Medulla oblongata (tissue), 1 donor: ENCODE data around the gene ACTRT2.
A peak's percentile ranks its signal among the peaks of the same experiment; 100 is the strongest.

Source experiments
- DNase-seq: peaks from one replicate; pipeline ENCODE4 v3.0.0-alpha.2; 2015; ENCODE audit errors: extremely low spot score

ACTRT2 gene

GRCh38 chr1:3067671-3068563, 46.6 kb downstream of the ACTRT2 start:
- DNase-seq: no peak

DNA sequence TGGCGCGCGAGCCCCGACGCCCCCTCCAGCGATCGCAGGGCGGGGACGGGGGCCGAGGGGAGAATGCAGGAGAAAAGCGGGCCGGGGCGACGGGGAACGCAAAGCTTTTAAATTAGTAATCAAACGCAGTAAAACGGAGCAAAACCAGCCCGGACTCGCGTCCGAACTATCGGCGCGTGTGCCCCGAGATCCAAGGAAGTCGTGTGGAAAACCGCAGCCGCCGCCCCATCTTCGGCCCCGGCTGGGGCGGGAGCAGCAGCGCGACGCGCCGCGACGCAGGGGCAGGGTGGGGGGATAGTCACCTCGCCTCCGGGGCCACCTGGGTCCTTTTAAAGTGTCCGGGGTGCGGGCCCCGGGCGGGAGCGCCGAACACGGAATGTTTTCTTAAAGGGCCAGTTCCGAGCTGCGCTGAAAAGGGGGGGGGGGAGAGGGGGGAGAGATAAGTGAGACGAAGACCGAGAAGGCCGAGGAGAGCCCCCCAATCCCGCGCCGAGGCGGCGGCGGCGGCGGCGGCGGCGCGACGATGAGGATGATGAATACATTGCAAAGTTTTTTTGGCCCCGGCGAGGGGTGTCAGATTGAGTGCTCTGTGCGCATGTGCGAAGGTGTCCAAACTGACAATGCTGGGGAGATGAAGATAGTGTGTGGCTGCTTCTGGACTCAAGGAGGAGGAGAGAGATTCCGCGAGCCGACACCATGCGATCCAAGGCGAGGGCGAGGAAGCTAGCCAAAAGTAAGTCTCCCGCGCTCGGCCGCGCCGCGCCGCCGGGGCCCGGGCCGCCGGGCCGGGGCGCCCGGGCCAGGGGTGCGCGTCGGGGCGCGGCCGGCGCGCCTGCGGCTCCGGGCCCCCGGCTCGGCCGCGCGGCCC, 47.5 kb downstream of the ACTRT2 start, which contains the start of gene PRDM16:
TSS of gene PRDM16 (plus strand) at position 640 of the 868 bp plus-strand sequence. CDS start at position 697, 57 bp downstream.
- DNase-seq: peak; percentile 43

DNA sequence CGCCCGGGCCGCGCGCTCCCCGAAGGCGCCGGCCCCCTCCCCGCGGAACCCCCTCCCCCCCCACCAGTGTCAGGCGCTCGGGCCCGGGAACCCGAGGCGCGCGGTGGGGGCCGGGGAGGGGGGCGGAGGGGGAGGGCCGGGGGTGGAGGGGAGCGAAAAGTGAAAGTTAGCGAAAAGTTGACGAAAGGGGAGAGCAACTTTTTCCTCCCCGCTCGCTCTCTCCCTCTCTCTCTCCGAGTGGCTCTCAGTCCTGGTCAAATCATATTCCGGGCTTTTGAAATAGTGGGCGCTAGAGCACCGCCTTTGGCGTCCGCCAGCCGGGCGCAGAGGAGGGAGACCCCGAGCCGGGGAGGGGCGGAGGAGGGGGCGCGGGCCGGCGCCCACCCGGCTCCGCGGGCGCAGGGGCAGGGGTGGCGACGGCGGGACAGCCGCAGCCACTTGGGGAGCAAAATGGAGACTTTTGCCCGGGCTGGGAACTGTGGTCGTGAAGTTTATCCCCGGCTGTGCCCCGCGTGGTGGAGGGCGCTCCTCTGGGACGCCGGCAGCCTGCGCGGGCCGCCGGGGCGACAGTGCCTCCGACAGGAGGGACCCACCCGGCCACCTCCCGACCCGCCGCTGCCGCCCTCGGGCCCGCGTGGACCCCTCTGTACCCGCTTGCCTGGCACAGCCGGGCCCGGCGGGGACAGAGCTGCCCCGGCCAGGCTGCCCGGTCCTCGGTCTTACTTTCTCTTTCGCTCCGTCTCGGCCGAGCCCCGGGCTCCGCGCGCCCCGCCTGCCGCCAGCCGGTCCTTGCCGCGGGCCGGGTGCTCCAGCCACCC, 48.4 kb downstream of the ACTRT2 start:
- DNase-seq: peak; percentile 75

DNA sequence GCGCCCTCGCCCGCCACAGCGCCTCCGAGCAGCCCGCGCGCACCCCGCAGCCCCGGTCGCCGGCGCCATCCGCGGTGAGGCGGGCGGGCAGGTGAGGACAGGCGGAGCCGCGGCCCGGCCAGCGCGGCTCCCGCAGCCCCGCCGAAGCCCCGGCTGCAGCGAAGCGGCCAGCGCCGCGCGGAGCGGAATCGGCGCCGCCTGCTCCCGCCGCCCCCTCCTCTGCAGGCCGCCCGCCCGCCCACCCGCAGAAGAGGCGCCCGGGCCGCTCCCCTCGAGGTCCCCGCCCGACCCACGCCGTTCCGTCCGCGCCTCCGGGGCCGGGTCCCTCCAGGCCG, 49.0 kb downstream of the ACTRT2 start:
- no peak for DNase-seq

DNA sequence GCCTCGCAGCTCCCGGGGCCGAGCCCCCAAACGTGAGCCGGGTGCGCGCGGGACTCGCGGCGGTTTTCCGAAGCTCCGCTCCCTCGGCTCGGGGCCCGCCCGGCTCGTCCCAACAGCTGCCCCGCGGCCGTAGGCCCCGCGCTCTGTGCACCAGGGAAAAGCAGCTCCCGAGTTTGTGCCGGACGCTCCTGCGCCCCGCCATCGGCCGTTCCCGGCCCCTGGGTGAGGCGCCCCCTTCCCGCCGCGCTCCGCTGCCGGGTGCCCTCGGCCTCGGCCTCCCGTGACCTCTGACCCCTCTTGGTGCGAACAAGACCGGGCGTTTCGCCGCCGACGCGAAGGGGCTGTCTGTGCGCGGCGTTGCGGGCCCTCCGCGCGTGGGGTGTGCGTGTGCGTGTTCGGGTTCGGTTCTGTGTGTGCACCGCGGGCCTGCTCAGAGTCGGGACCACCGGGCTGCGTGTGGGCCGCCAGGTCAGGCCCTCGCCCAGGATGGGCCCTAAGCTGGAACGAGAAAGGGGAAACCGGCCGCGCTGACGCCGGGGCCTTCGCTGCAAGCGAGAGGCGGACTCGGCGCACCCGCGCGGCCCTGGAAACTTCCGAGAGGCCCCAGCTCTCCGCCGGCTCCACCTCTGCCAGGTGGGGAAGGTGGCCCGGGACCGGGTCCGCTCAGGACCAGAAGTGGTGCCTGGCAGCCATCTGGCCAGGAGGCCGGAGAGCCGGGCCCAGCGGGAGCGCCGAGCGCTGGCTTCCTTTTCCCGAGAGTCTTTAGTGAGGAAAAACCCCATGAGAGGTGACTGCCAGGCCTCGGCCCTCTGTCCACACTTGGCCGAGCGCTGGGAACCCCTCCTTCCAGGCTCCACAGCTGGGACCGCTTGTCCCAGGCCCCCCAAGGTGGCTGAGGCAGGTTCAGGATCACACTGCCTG, 49.6 kb downstream of the ACTRT2 start:
- DNase-seq: no peak

DNA sequence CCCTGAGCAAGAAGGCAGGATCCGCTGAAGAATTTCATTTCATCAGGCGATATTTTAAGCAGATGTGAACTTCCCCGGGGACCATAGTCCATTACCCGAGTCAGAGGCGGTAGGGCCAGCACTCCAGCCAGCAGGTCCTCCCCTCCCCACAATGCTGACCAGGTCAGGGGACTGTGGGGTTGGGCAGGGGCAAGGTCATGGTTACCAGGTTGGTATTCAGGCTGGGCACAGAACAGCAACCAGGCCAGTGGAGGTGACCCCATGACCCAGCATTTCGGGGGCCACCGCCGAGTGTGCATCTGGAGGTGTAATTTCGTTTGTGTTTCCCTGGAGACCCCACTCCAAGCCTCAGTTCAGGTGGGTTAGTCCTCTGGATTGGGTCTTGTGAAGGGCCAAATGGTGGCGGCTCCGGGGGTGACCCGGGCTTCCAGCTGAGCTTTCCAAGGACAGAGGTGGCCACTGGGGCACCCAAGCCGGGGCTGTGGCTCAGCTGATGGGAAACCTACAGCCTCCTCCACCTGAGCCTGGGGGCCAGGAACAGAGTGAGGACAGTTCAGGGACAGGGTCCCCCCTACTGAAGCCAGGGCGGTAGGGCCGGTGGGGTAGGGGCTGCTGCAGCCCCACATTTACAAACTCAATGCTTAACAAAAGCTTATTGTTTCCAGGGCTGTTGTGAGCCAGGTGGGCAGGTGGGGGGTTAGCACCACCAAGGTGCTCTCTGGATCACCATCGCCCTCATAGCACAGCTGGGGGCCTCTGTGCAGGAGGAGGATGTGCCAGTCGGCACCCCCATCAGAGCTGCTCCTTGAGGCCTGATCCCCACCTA, 50.5 kb downstream of the ACTRT2 start:
- no peak for DNase-seq
